Activated gamma-delta T cell treated with anti-CD3 and anti-CD28 coated beads, Interleukin-2, amount 50 U/mL, for 16 hours (primary cell): ENCODE data around the gene CCL21.

ENCODE experiments used
- DNase-seq: peaks from one replicate; pipeline ENCODE4 v3.0.0-alpha.2; 2020; ENCODE audit warnings: low read depth

Gene CCL21

DNA sequence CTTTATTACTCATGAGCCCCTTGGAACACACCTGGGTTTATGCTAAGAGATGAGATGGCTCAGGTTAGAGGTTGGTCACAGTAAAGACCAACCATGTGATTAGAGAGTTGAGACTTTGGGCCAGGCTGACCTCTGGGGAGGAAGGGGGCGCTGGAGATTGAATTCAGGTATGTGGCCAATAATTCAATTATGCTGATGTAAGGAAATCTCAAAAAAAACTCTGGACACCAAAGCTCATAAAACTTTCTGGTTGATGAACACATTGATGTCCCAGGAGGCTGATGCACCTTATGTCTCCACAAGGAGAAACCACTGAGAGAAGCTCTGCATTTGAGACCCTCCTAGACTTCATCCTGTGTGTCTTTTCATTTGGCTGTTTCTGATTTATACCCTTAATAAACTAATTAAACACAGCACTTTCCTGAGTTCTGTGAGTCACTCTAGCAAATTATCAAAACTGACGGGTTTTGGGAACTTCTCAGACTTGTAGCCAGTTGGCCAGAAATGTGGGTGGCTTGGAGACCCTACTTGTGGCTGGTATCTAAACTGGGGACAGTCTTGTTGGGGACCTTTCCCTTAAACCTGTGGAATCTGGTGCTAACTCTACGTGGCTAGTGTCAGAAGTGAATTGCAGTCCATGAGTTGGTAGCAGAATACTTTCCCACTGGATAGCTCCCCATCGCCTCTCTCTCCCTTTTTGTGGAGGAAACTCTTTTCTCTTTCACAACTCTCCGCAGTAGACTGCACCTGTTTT, 40.0 kb downstream of the CCL21 start:
- DNase-seq, result no peak

DNA sequence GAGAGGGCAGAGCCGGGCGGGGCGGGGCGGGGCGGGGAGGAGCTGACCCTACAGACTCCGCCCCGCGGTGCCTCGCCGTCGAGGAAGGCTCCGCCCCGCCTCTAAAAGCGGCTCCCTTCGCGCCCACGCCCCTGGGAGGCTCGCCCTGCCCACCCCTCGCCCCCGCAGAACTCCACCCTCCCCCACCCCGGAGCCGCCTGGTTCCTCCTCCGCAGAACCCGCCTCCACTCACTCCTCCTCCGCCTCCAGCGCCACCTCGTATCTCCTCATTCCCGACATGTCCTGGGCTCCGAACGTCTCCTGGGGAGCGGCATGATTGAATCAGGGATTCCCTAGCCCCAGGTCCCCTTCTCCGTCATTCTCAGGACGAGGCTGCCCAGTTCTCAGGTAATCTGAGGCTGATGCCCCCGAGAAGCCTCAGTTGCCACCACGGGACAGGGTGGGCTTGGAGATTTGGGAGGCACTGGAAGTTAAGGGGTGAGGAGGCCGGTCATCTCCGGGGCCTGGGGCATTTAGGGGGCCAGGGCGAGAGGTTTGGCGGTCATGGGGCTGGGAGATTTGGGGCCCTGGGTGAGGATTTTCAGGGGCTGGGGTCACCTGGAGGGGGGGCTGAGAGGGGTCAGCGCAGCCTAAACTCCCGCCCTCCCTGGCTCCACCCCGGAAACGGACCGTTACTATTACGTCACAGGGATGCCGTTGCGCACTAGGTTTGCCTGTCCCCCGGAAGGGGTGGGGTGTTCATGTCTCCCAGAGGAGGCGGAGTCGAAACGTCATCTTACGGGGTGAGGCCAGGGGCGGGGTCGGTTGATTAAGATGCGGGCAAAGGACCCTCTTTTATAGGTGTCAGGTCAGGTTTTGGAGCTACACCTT, 44.3 kb downstream of the CCL21 start:
- DNase-seq, result peak; percentile 69

DNA sequence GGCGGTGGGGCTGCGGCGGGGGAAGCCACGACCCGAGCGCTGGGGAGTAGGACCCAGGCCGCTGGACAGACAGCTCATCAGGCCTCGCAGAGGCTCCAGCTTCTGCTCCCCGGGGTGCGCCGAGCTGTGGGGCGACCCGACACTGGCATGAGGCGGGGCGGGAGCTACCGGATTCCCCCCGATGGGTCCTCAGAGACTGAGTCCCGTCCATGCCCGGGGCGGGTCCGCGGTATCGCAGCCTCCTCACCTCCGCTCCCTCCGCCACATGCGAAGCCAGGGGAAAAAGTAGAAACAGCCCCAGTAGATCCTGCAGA, 44.9 kb downstream of the CCL21 start:
- no peak for DNase-seq

DNA sequence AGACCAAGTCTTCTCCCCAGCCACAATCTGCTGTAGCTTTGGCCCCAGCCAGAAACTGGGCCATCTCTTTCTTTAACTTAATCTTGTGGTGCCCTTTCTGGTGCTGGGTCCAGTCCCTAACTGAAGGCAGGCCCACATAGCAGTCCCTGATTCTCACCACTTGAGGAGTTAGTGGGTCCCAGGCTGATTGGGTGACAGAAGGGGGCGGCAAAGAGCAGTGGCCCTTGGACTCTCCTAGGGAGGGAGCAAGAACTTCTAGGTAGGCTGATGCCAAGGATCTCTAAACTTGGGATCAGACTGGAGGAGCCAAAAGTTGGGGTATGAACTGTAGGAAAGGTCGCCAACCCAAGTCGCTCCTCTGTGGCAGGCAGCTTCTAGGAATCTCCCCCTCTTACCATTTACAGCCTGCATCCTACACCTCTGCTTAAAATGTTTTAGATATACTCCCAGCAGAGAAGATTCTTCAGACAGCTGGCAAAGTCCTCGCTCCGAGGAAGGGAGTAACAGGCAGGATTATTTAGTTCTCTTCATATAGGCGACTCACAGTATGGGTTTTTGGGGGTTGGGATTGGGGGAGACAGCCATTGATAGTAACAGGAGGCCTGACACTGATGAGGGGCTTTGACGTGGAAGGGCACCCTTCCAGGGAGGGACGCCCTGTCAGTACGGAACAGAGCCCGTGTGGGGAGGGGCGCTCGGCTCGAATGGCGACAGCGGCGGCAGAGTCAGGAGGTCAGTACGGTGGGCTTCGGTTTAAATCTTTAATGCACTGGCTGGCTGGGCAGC, 45.5 kb downstream of the CCL21 start:
- DNase-seq, result peak; percentile 25

DNA sequence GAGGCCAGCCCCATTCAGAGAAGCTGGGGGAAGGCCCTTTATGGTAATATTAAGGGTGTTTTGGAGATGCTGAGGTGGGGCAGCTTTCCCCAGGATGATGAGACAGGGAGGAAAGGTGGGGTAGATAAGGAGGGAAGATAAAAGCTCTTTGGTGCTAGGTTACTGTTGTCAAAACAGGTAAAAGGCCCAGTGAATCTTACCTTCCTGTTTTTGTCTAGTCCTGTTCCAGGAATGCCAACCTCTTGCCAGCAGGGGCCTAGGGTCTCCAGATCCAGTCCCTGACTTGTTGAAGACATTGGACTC, 46.7 kb downstream of the CCL21 start:
- no peak for DNase-seq

DNA sequence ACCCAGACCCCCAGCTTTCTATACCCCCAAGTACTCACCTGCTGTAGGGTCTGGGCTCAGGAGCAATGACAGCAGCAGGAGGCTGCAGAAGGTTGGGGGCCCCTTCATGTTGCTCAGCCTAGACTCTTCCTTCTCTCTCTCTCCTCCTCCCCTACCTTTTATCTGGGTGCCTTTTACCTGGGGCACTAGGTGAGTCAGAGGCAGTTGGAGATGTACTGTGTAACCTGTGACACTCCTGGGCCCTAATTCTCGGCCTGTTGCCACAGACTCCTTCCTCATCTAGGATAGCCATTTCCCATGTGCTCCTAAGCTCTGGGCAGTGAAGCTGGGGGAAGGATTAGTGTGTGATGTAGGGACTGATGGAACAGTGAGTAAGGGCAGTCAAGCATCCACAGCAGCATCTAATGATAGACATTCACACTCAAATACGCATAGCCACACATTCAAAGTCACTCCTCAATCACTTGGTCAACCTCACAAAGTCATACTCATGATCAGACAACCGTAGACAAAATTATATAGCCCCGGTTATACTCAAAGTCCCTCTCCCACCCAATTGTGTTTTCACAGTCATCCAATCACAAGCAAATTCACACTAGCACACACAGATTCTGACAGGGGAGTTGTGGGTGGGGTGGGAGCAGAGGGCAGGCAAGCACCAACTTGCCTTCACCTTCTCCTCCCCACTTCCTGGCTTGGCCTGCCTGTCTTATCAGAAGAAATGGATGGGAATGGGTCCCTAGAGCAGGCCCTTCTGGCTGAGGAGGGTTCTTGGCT, 47.2 kb downstream of the CCL21 start, which contains the start of gene CCL27:
Gene CCL27 (minus strand): TSS at position 132 of the 777 bp plus-strand sequence. CDS start 24 bp downstream, at position 108.
- DNase-seq, result no peak

DNA sequence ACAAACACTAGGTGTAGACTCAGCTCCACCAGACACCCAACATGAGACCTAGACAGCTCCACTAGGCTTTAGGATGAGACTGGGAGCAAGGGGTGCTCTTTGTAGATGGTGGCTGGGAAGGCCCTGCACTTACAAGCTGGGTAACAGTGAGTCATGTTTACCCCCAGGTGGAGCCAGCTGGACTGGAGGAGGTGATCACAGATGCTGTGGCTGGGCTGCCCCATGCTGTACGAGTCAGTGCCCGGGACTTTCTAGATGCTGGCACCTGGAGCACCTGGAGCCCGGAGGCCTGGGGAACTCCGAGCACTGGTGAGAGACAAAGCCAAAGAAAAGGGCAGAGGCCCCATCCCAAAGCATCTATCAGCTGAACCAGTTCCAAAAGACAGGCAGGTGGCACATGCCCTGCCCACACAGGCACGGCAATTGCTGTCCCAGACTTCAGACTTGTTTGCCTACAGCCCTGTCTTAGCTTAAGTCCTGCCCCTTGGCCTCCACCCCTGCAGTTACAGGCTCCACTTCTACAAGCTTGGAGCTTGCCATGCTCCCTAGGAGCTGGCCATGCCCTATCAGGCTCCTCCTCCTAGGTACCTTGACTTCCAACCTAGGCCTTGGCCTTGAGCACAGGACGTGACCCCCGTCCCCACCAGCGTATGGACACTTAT, 50.2 kb downstream of the CCL21 start:
- DNase-seq, result no peak
